GM10266 (cell line): Measurements from ENCODE around the gene HCLS1.
"Not testable (repeated sequence)": the region's sequence is repeated elsewhere in the genome, so short reads cannot be mapped to it uniquely, and the experiment has no call there.

ENCODE experiments used
- DNase-seq: peaks from one replicate; pipeline ENCODE4 v3.0.0; 2012; ENCODE audit errors: extremely low spot score
- TF ChIP-seq, protein P1 (sequence below): IDR thresholded peaks from 2 replicates; pipeline ENCODE4 v1.5.1; 2012; ENCODE audit warnings: mild to moderate bottlenecking, low read depth; ENCODE audit not compliant: control insufficient read depth, insufficient read depth; ENCODE audit errors: missing control alignments

HCLS1 gene

DNA sequence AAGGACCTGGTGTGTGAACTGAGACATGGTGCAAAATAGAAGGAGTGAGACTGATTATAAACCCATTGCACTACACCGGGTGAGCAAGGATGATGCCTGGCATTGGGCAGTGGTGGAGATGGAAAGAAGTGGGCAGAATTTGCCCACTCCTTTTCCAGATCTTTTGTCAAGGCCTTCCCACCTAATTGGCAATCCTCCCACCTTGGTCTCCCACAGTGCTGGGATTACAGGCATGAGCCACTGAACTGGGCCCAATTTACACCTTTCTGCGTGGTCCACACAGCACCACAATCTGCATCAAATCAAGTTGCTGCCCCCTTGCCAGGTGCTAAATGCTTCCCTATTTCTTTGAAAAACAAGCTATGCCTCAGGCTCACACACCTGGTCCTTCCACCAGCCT, 62.1 kb downstream of the HCLS1 start:
- TF ChIP-seq, protein P1, sequence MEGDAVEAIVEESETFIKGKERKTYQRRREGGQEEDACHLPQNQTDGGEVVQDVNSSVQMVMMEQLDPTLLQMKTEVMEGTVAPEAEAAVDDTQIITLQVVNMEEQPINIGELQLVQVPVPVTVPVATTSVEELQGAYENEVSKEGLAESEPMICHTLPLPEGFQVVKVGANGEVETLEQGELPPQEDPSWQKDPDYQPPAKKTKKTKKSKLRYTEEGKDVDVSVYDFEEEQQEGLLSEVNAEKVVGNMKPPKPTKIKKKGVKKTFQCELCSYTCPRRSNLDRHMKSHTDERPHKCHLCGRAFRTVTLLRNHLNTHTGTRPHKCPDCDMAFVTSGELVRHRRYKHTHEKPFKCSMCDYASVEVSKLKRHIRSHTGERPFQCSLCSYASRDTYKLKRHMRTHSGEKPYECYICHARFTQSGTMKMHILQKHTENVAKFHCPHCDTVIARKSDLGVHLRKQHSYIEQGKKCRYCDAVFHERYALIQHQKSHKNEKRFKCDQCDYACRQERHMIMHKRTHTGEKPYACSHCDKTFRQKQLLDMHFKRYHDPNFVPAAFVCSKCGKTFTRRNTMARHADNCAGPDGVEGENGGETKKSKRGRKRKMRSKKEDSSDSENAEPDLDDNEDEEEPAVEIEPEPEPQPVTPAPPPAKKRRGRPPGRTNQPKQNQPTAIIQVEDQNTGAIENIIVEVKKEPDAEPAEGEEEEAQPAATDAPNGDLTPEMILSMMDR: no peak
- DNase-seq: no peak

DNA sequence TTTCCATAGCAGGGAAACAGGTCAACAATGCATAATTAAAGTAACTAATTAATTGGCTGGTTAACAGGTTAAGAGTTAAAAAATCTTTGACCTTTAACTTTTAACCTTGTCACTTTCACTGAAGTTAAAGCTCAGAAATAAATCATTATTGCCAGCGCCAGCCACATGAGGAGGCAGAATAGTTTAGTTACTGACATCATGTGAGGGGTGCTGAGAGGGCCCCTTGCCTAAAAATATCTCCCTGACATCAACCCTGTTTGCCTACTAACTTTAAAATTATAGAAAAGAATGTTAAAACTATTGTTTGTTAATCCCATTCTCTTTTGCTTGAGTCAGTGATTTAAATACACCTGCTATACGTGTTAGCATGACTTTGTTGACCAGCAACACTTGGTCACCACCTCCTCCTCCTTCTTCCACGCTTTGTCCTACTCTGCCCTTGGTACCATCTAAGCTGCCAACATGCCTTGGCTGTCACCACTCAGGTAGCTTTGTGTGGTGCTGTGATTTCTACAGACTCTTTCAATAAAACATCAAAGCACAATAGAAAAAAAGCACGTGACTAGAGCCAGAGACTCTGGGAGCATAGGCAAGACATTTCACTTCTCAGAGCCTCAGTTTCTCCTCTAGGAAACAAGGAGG, 64.8 kb downstream of the HCLS1 start:
- TF ChIP-seq, protein P1: no peak
- no peak for DNase-seq

DNA sequence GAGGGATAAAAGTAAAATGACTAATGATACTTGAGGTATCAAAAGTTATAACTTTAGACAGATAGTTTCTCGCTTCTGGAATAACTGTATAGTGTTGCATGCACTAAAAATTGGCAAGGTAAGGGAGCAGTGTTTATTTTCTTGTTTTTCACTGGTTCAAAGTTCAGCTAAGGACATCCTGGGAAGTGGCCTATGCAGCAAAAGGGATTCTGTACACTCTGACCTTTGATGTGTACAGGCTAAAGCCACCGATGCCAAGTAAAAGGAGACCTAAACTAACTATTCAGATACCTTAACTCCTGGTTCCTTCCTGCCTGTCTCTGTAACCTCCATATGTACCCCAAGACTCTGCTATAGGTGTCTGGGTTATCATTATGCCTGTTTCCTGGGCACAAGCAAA, 65.9 kb downstream of the HCLS1 start:
- DNase-seq: no peak
- TF ChIP-seq, protein P1: no peak

DNA sequence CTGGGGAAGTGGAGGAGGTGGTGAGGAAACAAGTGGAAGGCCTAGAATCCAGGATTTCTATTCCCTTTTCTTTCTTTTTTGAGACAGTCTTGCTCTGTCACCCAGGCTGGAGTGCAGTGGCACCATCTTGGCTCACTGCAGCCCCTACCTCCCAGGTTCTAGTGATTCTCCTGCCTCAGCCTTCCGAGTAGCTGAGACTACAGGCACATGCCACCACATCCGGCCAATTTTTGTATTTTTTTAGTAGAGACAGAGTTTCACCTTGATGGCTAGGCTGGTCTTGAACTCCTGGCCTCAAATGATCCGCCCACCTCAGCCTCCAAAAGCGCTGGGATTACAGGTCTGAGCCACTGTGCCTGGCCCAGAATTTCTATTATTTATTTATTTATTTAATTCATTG, 66.9 kb downstream of the HCLS1 start:
- DNase-seq: not testable (repeated sequence)

DNA sequence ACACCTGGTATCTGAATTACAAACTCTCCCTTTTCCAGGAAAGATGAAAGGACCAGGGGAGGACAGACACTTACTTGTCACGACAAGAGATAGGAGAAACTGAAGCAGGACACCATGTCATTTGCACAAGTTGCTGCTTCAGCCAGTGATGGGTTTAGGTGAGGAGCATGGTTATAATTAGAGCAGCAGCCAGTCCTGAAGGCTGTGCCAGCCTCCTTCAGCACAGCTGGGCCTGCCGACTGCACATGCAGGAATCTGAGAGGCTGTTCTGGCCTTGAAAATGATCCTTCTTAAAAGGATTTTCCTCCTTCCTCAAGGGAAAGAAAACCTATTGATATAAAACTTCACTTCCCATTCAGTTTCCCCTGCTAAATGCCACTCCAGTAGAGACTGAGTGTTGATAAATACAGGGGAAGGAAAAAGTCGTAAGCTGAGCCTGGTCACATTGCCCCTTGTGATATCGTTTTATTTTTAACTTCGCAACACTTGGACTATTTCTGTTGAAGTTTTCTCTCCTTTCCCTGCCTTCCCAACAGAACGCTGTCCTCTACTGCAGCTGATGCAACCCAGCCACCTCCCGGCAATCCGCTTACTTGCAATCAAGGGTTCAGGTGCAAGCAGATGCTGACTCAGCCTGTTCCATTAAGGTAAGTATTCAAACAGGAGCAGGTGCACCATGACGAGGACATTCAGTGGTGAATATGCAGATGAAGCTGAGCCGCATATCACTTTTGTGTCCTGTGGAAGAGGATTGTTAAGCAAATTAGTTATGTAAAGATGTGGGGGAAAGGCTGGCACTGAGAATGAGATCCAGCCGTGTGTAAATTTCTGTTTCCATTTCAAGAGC, 67.6 kb downstream of the HCLS1 start, which contains the start of gene FBXO40:
FBXO40 (plus strand) TSS at position 524 of the 847 bp plus-strand sequence. CDS start 27,197 bp downstream, outside the sequence.
- DNase-seq: no peak
- TF ChIP-seq, protein P1: no peak

DNA sequence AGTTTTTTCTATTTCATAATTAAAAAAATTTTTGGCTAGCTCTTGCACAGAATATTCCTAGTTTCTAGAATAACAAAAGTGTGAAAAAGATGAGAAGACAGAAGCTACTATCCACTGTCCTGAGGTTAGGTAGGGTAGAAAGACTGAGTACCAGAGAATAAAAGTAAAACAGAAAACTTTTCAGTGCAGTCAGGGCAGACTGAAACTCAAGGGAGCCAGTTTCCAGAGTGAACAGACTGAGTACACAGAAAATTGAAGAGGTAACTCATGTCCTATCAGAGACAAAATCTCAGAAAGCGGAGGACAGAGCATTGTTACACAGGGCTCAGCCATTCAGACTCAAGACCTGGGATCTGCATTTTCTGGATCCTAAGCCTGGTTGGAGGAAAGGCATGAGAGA, 76.3 kb downstream of the HCLS1 start:
- DNase-seq: no peak
- TF ChIP-seq, protein P1: no peak

DNA sequence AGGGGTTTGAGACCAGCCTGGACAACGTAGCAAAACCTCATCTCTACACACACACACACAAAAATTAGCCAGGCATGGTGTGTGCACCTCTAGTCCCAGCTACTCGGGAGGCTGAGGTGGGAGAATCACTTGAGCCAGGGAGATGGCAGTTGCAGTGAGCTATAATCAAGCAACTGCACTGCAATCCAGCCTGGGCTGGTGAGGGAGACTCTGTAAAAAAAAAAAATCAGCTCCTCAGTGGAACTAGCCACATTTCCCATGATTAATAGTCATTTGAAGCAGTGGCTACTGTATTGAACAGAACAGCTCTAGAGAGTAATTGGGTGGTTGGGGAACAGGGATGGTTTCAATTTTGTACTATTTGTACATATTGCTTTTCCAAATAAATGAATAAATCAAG, 79.0 kb downstream of the HCLS1 start:
- DNase-seq: no peak
- TF ChIP-seq, protein P1: no peak
